IMR-90 (cell line): Measurements from ENCODE around the gene PALMD. TPM values are rescaled to one million over a fixed set of nuclear protein-coding genes. Genes with fewer than 3 reads are reported as not detected.

Experiments used
- ATAC-seq: fragments of 200-7000 bp; cut with Tn5 transposase; 2 replicates; pipeline ENCODE4 v1.9.1; 2020; ENCODE audit warnings: low read depth, mild to moderate bottlenecking, moderate library complexity
- BruUV-seq: library from RNA; stranded (reverse); fragments of 400-500 nt; replicated peaks from 2 replicates; lab custom pipeline; 2021; lab: Mats Ljungman, UMichigan
- CTCF ChIA-PET: fragments of 300-600 bp; formaldehyde crosslinking; extraction: SDS; loops from one replicate; lab custom pipeline; 2021; ENCODE audit warnings: antibody characterized with exemption; lab: Yijun Ruan, JAX
- POLR2A ChIA-PET: fragments of 300-600 bp; sonication (Branson Sonifier 250); formaldehyde crosslinking; loops from one replicate; lab custom pipeline; 2022; ENCODE audit warnings: antibody characterized with exemption; ENCODE audit not compliant: unreplicated experiment; lab: Charles Lee
- DNase-seq: peaks from one replicate; pipeline ENCODE4 v3.0.0; 2013
- H2AFZ ChIP-seq: replicated peaks from 2 replicates; pipeline ENCODE3; 2013; ENCODE audit warnings: low read length, mild to moderate bottlenecking; ENCODE audit not compliant: poor library complexity
- H2AK5ac ChIP-seq: 2 replicates; pipeline ENCODE4 v1.6.1; 2013; ENCODE audit warnings: low read depth, low read length, inconsistent platforms
- H2AK9ac ChIP-seq: replicated peaks from 2 replicates; pipeline ENCODE3; 2013; ENCODE audit warnings: mild to moderate bottlenecking, low read depth, low read length, moderate library complexity; ENCODE audit not compliant: poor library complexity
- H2BK120ac ChIP-seq: 2 replicates; pipeline ENCODE4 v1.6.1; 2013; ENCODE audit warnings: low read depth, low read length, inconsistent platforms
- H2BK15ac ChIP-seq: 3 replicates; pipeline ENCODE4 v1.6.1; 2013; ENCODE audit warnings: low read depth, low read length, inconsistent platforms
- H2BK20ac ChIP-seq: 2 replicates; pipeline ENCODE4 v1.6.1; 2013; ENCODE audit warnings: low read depth, mild to moderate bottlenecking, inconsistent platforms, low read length, moderate library complexity
- H2BK5ac ChIP-seq: 2 replicates; pipeline ENCODE4 v1.6.1; 2013; ENCODE audit warnings: mild to moderate bottlenecking, low read depth, low read length, inconsistent platforms; ENCODE audit not compliant: poor library complexity, severe bottlenecking
- H3K14ac ChIP-seq: replicated peaks from 2 replicates; pipeline ENCODE4 v1.6.1; 2013; ENCODE audit warnings: low read depth, low read length, inconsistent platforms
- H3K18ac ChIP-seq: 2 replicates; pipeline ENCODE4 v1.6.1; 2013; ENCODE audit warnings: low read depth, low read length, control low read depth
- H3K23ac ChIP-seq: 2 replicates; pipeline ENCODE4 v1.6.1; 2013; ENCODE audit warnings: low read depth, low read length, inconsistent platforms
- H3K27ac ChIP-seq: 2 replicates; pipeline ENCODE4 v1.5.1; 2013; ENCODE audit warnings: mild to moderate bottlenecking, control low read depth, low read length; ENCODE audit not compliant: insufficient read depth
- H3K27me3 ChIP-seq: 2 replicates; pipeline ENCODE4 v1.6.1; 2013; ENCODE audit warnings: low read length; ENCODE audit not compliant: control insufficient read depth, insufficient read depth
- H3K36me3 ChIP-seq: 2 replicates; pipeline ENCODE4 v1.6.1; 2013; ENCODE audit warnings: low read length, mixed read lengths; ENCODE audit not compliant: control insufficient read depth, insufficient read depth
- H3K4ac ChIP-seq: 2 replicates; pipeline ENCODE4 v1.6.1; 2013; ENCODE audit warnings: low read depth, low read length, inconsistent platforms
- H3K4me1 ChIP-seq: 2 replicates; pipeline ENCODE4 v1.6.1; 2013; ENCODE audit warnings: low read length, mixed read lengths; ENCODE audit not compliant: control insufficient read depth, insufficient read depth
- H3K4me2 ChIP-seq: 2 replicates; pipeline ENCODE4 v1.6.1; 2013; ENCODE audit warnings: low read depth, mild to moderate bottlenecking, control low read depth, low read length, moderate library complexity
- H3K4me3 ChIP-seq: 2 replicates; pipeline ENCODE4 v1.5.1; 2013; ENCODE audit warnings: low read depth, mild to moderate bottlenecking, control low read depth, low read length, moderate library complexity; ENCODE audit not compliant: insufficient read depth
- H3K56ac ChIP-seq: 2 replicates; pipeline ENCODE4 v1.6.1; 2013; ENCODE audit warnings: low read length, inconsistent platforms; ENCODE audit not compliant: insufficient read depth; ENCODE audit errors: extremely low read depth
- H3K79me1 ChIP-seq, 2 experiments: 2 replicates each; pipeline ENCODE4 v1.6.1; 2013; ENCODE audit warnings: low read length in 2 of 2, inconsistent platforms in 1 of 2, low read depth in 1 of 2
- H3K9ac ChIP-seq: 2 replicates; pipeline ENCODE4 v1.6.1; 2013; ENCODE audit warnings: low read depth, low read length, control low read depth
- H3K9me1 ChIP-seq: 2 replicates; pipeline ENCODE4 v1.6.1; 2013; ENCODE audit warnings: low read length, inconsistent platforms; ENCODE audit not compliant: insufficient read depth
- H3K9me3 ChIP-seq: 2 replicates; pipeline ENCODE4 v1.6.1; 2013; ENCODE audit warnings: low read length; ENCODE audit not compliant: control insufficient read depth, insufficient read depth
- H4K20me1 ChIP-seq: 2 replicates; pipeline ENCODE4 v1.6.1; 2013; ENCODE audit warnings: low read length, inconsistent platforms; ENCODE audit not compliant: insufficient read depth
- H4K5ac ChIP-seq: 2 replicates; pipeline ENCODE4 v1.6.1; 2013; ENCODE audit warnings: mild to moderate bottlenecking, low read depth, low read length, control low read depth
- H4K8ac ChIP-seq, 2 experiments: 2 replicates each; pipeline ENCODE4 v1.6.1; 2013; ENCODE audit warnings: low read depth in 2 of 2, low read length in 2 of 2, control low read depth in 1 of 2, inconsistent platforms in 1 of 2
- H4K91ac ChIP-seq: 2 replicates; pipeline ENCODE4 v1.6.1; 2013; ENCODE audit warnings: low read depth, low read length, inconsistent platforms; ENCODE audit not compliant: insufficient read depth
- BHLHE40 ChIP-seq: fragments of 150-350 bp; IDR thresholded peaks from 2 replicates; pipeline ENCODE4 v1.6.1; 2016; ENCODE audit warnings: mild to moderate bottlenecking, low read depth, low read length
- CEBPB ChIP-seq: IDR thresholded peaks from 2 replicates; pipeline ENCODE4 v1.6.1; 2012; ENCODE audit warnings: low read depth, low read length, improper control_type of control experiment
- CHD1 ChIP-seq: IDR thresholded peaks from 2 replicates; pipeline ENCODE4 v1.6.1; 2012; ENCODE audit warnings: low read depth, low read length, improper control_type of control experiment
- FOS ChIP-seq: fragments of 150-350 bp; IDR thresholded peaks from 2 replicates; pipeline ENCODE4 v1.6.1; 2016; ENCODE audit warnings: low read depth, low read length
- MAZ ChIP-seq: IDR thresholded peaks from 2 replicates; pipeline ENCODE4 v1.6.1; 2012; ENCODE audit warnings: low read depth, mild to moderate bottlenecking, low read length, improper control_type of control experiment, moderate library complexity, borderline replicate concordance
- MXI1 ChIP-seq: IDR thresholded peaks from 2 replicates; pipeline ENCODE4 v1.6.1; 2012; ENCODE audit warnings: low read depth, mild to moderate bottlenecking, low read length, moderate library complexity, borderline replicate concordance
- POLR2A ChIP-seq: IDR thresholded peaks from 2 replicates; pipeline ENCODE4 v1.6.1; 2012; ENCODE audit warnings: mild to moderate bottlenecking, low read depth, low read length
- RAD21 ChIP-seq: IDR thresholded peaks from 2 replicates; pipeline ENCODE4 v1.6.1; 2012; ENCODE audit warnings: low read length, improper control_type of control experiment
- RFX5 ChIP-seq: IDR thresholded peaks from 2 replicates; pipeline ENCODE4 v1.8.0; 2012; ENCODE audit warnings: low read depth, mild to moderate bottlenecking, low read length, moderate library complexity
- SMC3 ChIP-seq: fragments of 150-350 bp; IDR thresholded peaks from 2 replicates; pipeline ENCODE4 v1.6.1; 2016; ENCODE audit warnings: low read depth, mild to moderate bottlenecking, antibody characterized with exemption, low read length, moderate library complexity
- WGBS, 2 experiments: methylation state at CpG; one replicate each; pipeline versions ENCODE4 v1.1.5 to v1.1.7; 2013; ENCODE audit warnings: missing lambda C conversion rate in 2 of 2; ENCODE audit not compliant: insufficient read length in 1 of 2; ENCODE audit errors: extremely low coverage in 2 of 2; 5-methylcytosine and 5-hydroxymethylcytosine counted together
- dilution Hi-C: fragments of 300-500 bp; cut with HindIII; formaldehyde crosslinking; loops from one replicate; pipeline ENCODE4 v1.14.3; 2018; ENCODE audit warnings: low sequenced_read_pairs; ENCODE audit not compliant: unreplicated experiment
- in situ Hi-C: fragments of 300-500 bp; cut with MboI; formaldehyde crosslinking; loops from 3 replicates; pipeline ENCODE4 v1.14.3; 2019; ENCODE audit warnings: low sequenced_read_pairs, inconsistent platforms, mixed read lengths
- intact Hi-C: fragments of 100-400 bp; cut with micrococcal nuclease; formaldehyde crosslinking; loops from 2 replicates; pipeline ENCODE4 v1.10.0; 2022
- polyA plus RNA-seq, 3 experiments: library from polyadenylated mRNA; depleted of rRNA; stranded (reverse); fragments of >200 nt; gene quantifications; 2 replicates each; pipeline ENCODE4 v1.2.3, GENCODE V29; 2012; ENCODE audit warnings: low replicate concordance in 1 of 3
- total RNA-seq: library from RNA; depleted of rRNA; stranded (reverse); fragments of >200 nt; gene quantifications from 2 replicates; pipeline ENCODE4 v1.2.3, GENCODE V29; 2012
- TF ChIP-seq, protein P1 (sequence below): conservative IDR thresholded peaks from 2 replicates; pipeline ENCODE4 v1.5.1; 2012; ENCODE audit warnings: mild to moderate bottlenecking, low read depth, low read length, improper control_type of control experiment
- TF ChIP-seq, protein P2 (sequence below): fragments of 150-350 bp; IDR thresholded peaks from 2 replicates; pipeline ENCODE4 v1.6.1; 2017; ENCODE audit warnings: mild to moderate bottlenecking, antibody characterized with exemption, low read length, low read depth
- TF ChIP-seq, protein P3 (sequence below): fragments of 150-350 bp; IDR thresholded peaks from 2 replicates; pipeline ENCODE4 v1.6.1; 2016; ENCODE audit warnings: low read depth, mild to moderate bottlenecking, low read length, moderate library complexity, borderline replicate concordance

Gene PALMD
- total and polyA plus RNA-seq, 2 of the 4 experiments (the other 2 are of a cell fraction) = 0.51 to 0.72 TPM

DNA sequence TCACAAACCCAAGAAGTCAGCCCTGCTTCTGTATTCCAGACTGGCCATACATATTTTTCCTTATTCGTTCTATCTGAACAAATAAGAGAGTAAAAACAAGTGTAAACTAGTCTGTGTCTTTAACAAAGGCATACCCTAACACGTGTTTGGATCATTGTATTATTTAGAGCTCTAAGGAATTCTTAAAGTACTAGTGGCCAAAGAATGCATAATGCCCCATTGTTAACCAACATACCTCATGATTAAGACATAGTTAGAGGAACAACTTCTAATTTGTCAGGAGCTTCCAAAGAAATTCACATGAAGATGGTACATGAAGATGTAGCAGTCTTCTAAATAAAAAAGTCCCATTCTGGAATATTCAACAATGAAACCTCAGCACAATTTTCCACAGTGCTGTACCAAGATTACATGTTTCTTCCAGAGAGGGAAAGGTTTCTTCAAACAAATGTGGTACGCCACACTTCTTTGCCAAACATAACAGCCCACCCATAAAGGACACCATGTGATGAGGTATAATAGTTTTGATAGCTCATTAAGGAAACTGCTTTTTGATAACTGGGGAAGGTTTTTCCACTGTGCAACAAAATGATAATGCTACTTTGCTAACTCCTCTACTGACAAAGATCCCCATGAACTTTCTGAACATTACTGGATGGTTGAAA, 5.0 kb downstream of the PALMD start (continued):
- TF ChIP-seq SMC3 = no peak

DNA sequence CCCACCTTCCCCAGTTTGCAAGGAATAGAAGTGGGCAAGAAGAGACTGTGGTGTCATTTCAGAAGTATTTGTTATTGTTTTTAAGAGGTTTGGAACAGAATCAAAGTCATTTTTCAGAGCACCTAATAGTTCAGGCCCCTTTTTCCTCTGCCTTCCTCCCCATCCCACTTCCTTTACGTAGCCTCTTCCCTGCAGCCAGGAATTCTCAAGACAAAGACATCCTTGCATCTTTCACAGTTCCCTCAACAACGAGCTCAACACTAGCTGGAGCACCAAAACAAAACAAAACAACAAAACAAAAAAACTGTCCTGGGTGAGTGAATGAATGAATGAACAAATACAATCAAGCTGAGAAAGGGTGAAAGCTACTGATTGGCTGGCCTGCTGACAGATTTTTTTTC, 7.0 kb downstream of the PALMD start:
- Histone ChIP-seq H3K4me1 (peaks cover 6% of the 10 kb centered on the region), H3K79me1 (no peaks in the 10 kb centered on the region), H3K9me3 (no peaks in the 10 kb centered on the region), H3K4me3 (no peak overlapping the region), H4K5ac (no peak overlapping the region), H3K14ac (no peak overlapping the region), H3K18ac (no peak overlapping the region), H2BK120ac (no peak overlapping the region), H2AK9ac (no peak overlapping the region), H3K56ac (no peak overlapping the region), H2AFZ (no peak overlapping the region), H3K4ac (no peak overlapping the region), H3K9ac (no peak overlapping the region), H2BK20ac (no peak overlapping the region), H2AK5ac (no peak overlapping the region), H3K27me3 (no peaks in the 10 kb centered on the region), H4K20me1 (no peaks in the 10 kb centered on the region), H3K9me1 (no peaks in the 10 kb centered on the region), H2BK5ac (no peak overlapping the region), H2BK15ac (no peak overlapping the region), H4K8ac (no peak overlapping the region), H3K4me2 (no peak overlapping the region), H3K27ac (no peak overlapping the region), H4K91ac (no peak overlapping the region), H3K36me3 (no peaks in the 10 kb centered on the region), H3K23ac (no peak overlapping the region)
- no peak for DNase-seq
- BruUV-seq = no TSS peak
- CTCF ChIA-PET = interaction anchor here (1.2 kb wide), 1 partner anchor 27 kb away, joined by 5 read pairs; no protein-coding TSS in a partner anchor
- 100% methylated on average over 1 of the region's 2 CpGs; no CpG with 5 or more reads in 1 of the 2 experiments for WGBS, 2 experiments
- no peak for TF ChIP-seq RAD21
- no peak for TF ChIP-seq POLR2A
- TF ChIP-seq, protein P1, sequence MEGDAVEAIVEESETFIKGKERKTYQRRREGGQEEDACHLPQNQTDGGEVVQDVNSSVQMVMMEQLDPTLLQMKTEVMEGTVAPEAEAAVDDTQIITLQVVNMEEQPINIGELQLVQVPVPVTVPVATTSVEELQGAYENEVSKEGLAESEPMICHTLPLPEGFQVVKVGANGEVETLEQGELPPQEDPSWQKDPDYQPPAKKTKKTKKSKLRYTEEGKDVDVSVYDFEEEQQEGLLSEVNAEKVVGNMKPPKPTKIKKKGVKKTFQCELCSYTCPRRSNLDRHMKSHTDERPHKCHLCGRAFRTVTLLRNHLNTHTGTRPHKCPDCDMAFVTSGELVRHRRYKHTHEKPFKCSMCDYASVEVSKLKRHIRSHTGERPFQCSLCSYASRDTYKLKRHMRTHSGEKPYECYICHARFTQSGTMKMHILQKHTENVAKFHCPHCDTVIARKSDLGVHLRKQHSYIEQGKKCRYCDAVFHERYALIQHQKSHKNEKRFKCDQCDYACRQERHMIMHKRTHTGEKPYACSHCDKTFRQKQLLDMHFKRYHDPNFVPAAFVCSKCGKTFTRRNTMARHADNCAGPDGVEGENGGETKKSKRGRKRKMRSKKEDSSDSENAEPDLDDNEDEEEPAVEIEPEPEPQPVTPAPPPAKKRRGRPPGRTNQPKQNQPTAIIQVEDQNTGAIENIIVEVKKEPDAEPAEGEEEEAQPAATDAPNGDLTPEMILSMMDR = no peak
- TF ChIP-seq FOS = no peak
- TF ChIP-seq, protein P2, sequence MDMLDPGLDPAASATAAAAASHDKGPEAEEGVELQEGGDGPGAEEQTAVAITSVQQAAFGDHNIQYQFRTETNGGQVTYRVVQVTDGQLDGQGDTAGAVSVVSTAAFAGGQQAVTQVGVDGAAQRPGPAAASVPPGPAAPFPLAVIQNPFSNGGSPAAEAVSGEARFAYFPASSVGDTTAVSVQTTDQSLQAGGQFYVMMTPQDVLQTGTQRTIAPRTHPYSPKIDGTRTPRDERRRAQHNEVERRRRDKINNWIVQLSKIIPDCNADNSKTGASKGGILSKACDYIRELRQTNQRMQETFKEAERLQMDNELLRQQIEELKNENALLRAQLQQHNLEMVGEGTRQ = no peak
- TF ChIP-seq, protein P3, sequence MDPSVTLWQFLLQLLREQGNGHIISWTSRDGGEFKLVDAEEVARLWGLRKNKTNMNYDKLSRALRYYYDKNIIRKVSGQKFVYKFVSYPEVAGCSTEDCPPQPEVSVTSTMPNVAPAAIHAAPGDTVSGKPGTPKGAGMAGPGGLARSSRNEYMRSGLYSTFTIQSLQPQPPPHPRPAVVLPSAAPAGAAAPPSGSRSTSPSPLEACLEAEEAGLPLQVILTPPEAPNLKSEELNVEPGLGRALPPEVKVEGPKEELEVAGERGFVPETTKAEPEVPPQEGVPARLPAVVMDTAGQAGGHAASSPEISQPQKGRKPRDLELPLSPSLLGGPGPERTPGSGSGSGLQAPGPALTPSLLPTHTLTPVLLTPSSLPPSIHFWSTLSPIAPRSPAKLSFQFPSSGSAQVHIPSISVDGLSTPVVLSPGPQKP = no peak
- TF ChIP-seq MAZ = no peak
- TF ChIP-seq CHD1 = no peak
- TF ChIP-seq SMC3 = no peak
- no peak for TF ChIP-seq RFX5
- no peak for TF ChIP-seq BHLHE40
- no peak for TF ChIP-seq MXI1
- no peak for TF ChIP-seq CEBPB
- no peak for ATAC-seq
- intact Hi-C loops (no loop called here), in situ Hi-C loops (no loop called here), dilution Hi-C loops (no loop called here)
- POLR2A ChIA-PET = no interaction called here
